ENCODE data around the gene STK24. TPM values are rescaled to one million over a fixed set of nuclear protein-coding genes. Genes with fewer than 3 reads are reported as not detected.
A peak's percentile ranks its signal among the peaks of the same experiment; 100 is the strongest.

Gene STK24
- total RNA-seq, 6 experiments from 2014 or later: 72.2 to 89.8 (median 80.5) TPM

GRCh38 chr13:98557937-98558792 is 18.7 kb downstream of the STK24 start:
- H3K4me1 Mint-ChIP-seq (ENCODE audit: low read depth): peaks cover 86% of the 10 kb centered on the region
- H3K4me3 Mint-ChIP-seq: peak overlapping the region; percentile 41
- TF ChIP-seq, protein P1, sequence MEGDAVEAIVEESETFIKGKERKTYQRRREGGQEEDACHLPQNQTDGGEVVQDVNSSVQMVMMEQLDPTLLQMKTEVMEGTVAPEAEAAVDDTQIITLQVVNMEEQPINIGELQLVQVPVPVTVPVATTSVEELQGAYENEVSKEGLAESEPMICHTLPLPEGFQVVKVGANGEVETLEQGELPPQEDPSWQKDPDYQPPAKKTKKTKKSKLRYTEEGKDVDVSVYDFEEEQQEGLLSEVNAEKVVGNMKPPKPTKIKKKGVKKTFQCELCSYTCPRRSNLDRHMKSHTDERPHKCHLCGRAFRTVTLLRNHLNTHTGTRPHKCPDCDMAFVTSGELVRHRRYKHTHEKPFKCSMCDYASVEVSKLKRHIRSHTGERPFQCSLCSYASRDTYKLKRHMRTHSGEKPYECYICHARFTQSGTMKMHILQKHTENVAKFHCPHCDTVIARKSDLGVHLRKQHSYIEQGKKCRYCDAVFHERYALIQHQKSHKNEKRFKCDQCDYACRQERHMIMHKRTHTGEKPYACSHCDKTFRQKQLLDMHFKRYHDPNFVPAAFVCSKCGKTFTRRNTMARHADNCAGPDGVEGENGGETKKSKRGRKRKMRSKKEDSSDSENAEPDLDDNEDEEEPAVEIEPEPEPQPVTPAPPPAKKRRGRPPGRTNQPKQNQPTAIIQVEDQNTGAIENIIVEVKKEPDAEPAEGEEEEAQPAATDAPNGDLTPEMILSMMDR (IDR thresholded peaks at IDR 0.05): peak; percentile 34; the same call in 1 of the 2 replicates
- peak overlapping the region; percentile 77 for H3K27ac Mint-ChIP-seq
- H3K36me3 Mint-ChIP-seq (ENCODE audit: low read depth): peaks cover 12% of the 10 kb centered on the region
- no peaks in the 10 kb centered on the region for H3K9me3 Mint-ChIP-seq
- H3K27me3 Mint-ChIP-seq (ENCODE audit: insufficient read depth): peaks cover 3% of the 10 kb centered on the region; the same call in 1 of the 2 replicates
- DNase-seq: peak; percentile 58

GRCh38 chr13:98556968-98557631 is 19.8 kb downstream of the STK24 start:
- peak overlapping the region; percentile 41 for H3K4me3 Mint-ChIP-seq
- H3K27ac Mint-ChIP-seq: peak overlapping the region; percentile 77
- DNase-seq: peak; percentile 85
- H3K36me3 Mint-ChIP-seq (ENCODE audit: low read depth): peaks cover 18% of the 10 kb centered on the region
- H3K4me1 Mint-ChIP-seq (ENCODE audit: low read depth): peaks cover 84% of the 10 kb centered on the region
- peaks cover 3% of the 10 kb centered on the region; the same call in 1 of the 2 replicates for H3K27me3 Mint-ChIP-seq (ENCODE audit: insufficient read depth)
- no peaks in the 10 kb centered on the region for H3K9me3 Mint-ChIP-seq
- TF ChIP-seq, protein P1 (IDR thresholded peaks at IDR 0.05): no peak; the same call in 1 of the 2 replicates

- Mint-ChIP-seq H3K4me3 (peak overlapping the region; percentile 41), H3K27ac (peak overlapping the region; percentile 77), H3K27me3 (ENCODE audit: insufficient read depth) (peaks cover 3% of the 10 kb centered on the region; the same call in 1 of the 2 replicates), H3K9me3 (peaks cover 3% of the 10 kb centered on the region; the same call in 1 of the 2 replicates), H3K4me1 (ENCODE audit: low read depth) (peaks cover 85% of the 10 kb centered on the region), H3K36me3 (ENCODE audit: low read depth) (peaks cover 26% of the 10 kb centered on the region)
- TF ChIP-seq, protein P1 (IDR thresholded peaks at IDR 0.05): no peak
- no peak for DNase-seq
Observed at GRCh38 chr13:98556142-98556816, 20.6 kb downstream of the STK24 start.

- TF ChIP-seq, protein P1 (IDR thresholded peaks at IDR 0.05): no peak
- Mint-ChIP-seq H3K36me3 (ENCODE audit: low read depth) (peaks cover 50% of the 10 kb centered on the region), H3K27me3 (ENCODE audit: insufficient read depth) (no peaks in the 10 kb centered on the region; the same call in 1 of the 2 replicates), H3K27ac (peak overlapping the region; percentile 89), H3K9me3 (peaks cover 17% of the 10 kb centered on the region), H3K4me3 (peak overlapping the region; percentile 52), H3K4me1 (ENCODE audit: low read depth) (peaks cover 84% of the 10 kb centered on the region)
- DNase-seq: peak; percentile 44
Observed at GRCh38 chr13:98549728-98550317, 27.1 kb downstream of the STK24 start.
